ENCODE measurements around the gene PER3.
"Not testable (repeated sequence)": the region's sequence is repeated elsewhere in the genome, so short reads cannot be mapped to it uniquely, and the experiment has no call there.

Gene PER3

GRCh38 chr1:7783178-7783711, 846 bp upstream of the PER3 start:
- peak in 1 of 2 donors; percentile 18 for DNase-seq (ENCODE audit: low spot score in 2 of 2)
- Mint-ChIP-seq H3K4me1 (peaks cover 19% of the 10 kb centered on the region), H3K27ac (ENCODE audit: low read depth) (no peak overlapping the region), H3K27me3 (no peaks in the 10 kb centered on the region), H3K36me3 (ENCODE audit: insufficient read depth) (peaks cover 21% of the 10 kb centered on the region), H3K4me3 (peak overlapping the region; percentile 59), H3K9me3 (no peaks in the 10 kb centered on the region)
- no peak for ATAC-seq (replicated peaks; ENCODE audit: extremely low read depth, poor library complexity, severe bottlenecking)

GRCh38 chr1:7784492-7785071, 491 bp downstream of the PER3 start:
- Mint-ChIP-seq H3K9me3 (peaks cover 2% of the 10 kb centered on the region), H3K4me3 (peak overlapping the region; percentile 21), H3K36me3 (ENCODE audit: insufficient read depth) (peaks cover 13% of the 10 kb centered on the region), H3K27me3 (no peaks in the 10 kb centered on the region), H3K27ac (ENCODE audit: low read depth) (no peak overlapping the region), H3K4me1 (peaks cover 19% of the 10 kb centered on the region)
- ATAC-seq (replicated peaks; ENCODE audit: extremely low read depth, poor library complexity, severe bottlenecking) (no peak), DNase-seq (ENCODE audit: low spot score in 2 of 2) (no peak)

GRCh38 chr1:7785108-7785507, 1.0 kb downstream of the PER3 start:
- Mint-ChIP-seq H3K27me3 (no peaks in the 10 kb centered on the region), H3K27ac (ENCODE audit: low read depth) (no peak overlapping the region), H3K36me3 (ENCODE audit: insufficient read depth) (peaks cover 13% of the 10 kb centered on the region), H3K4me1 (peaks cover 19% of the 10 kb centered on the region), H3K4me3 (peak overlapping the region; percentile 21), H3K9me3 (peaks cover 7% of the 10 kb centered on the region)
- DNase-seq (ENCODE audit: low spot score in 2 of 2), result no peak
- no peak for ATAC-seq (replicated peaks; ENCODE audit: extremely low read depth, poor library complexity, severe bottlenecking)

GRCh38 chr1:7786795-7787194, 2.7 kb downstream of the PER3 start:
- Mint-ChIP-seq H3K27me3 (no peaks in the 10 kb centered on the region), H3K36me3 (ENCODE audit: insufficient read depth) (peaks cover 13% of the 10 kb centered on the region), H3K4me1 (peaks cover 12% of the 10 kb centered on the region), H3K9me3 (peaks cover 16% of the 10 kb centered on the region), H3K27ac (ENCODE audit: low read depth) (no peak overlapping the region), H3K4me3 (no peak overlapping the region)
- DNase-seq (ENCODE audit: low spot score in 2 of 2), result no peak
- ATAC-seq (replicated peaks; ENCODE audit: extremely low read depth, poor library complexity, severe bottlenecking), result no peak

GRCh38 chr1:7789828-7790227, 5.7 kb downstream of the PER3 start:
- Mint-ChIP-seq H3K9me3 (peaks cover 19% of the 10 kb centered on the region), H3K4me3 (no peak overlapping the region), H3K27ac (ENCODE audit: low read depth) (no peak overlapping the region), H3K36me3 (ENCODE audit: insufficient read depth) (peaks cover 3% of the 10 kb centered on the region), H3K27me3 (no peaks in the 10 kb centered on the region), H3K4me1 (no peaks in the 10 kb centered on the region)
- ATAC-seq (replicated peaks; ENCODE audit: extremely low read depth, poor library complexity, severe bottlenecking), result no peak
- DNase-seq (ENCODE audit: low spot score in 2 of 2), result no peak

GRCh38 chr1:7791027-7791426, 6.9 kb downstream of the PER3 start:
- H3K27me3 Mint-ChIP-seq; H3K4me3 Mint-ChIP-seq; ATAC-seq (replicated peaks; ENCODE audit: extremely low read depth, poor library complexity, severe bottlenecking); H3K27ac Mint-ChIP-seq (ENCODE audit: low read depth); DNase-seq (ENCODE audit: low spot score in 2 of 2); H3K4me1 Mint-ChIP-seq; H3K36me3 Mint-ChIP-seq (ENCODE audit: insufficient read depth): not testable (repeated sequence)
- peaks cover 19% of the 10 kb centered on the region for H3K9me3 Mint-ChIP-seq

GRCh38 chr1:7795406-7795805, 11.3 kb downstream of the PER3 start:
- peaks cover 3% of the 10 kb centered on the region for H3K36me3 Mint-ChIP-seq (ENCODE audit: insufficient read depth)

GRCh38 chr1:7805460-7805859, 21.4 kb downstream of the PER3 start:
- no peak overlapping the region for H3K4me3 Mint-ChIP-seq
- no peaks in the 10 kb centered on the region for H3K9me3 Mint-ChIP-seq
- H3K4me1 Mint-ChIP-seq, result no peaks in the 10 kb centered on the region
- no peak overlapping the region for H3K27ac Mint-ChIP-seq (ENCODE audit: low read depth)
- ATAC-seq (replicated peaks; ENCODE audit: extremely low read depth, poor library complexity, severe bottlenecking), result no peak
- no peaks in the 10 kb centered on the region for H3K27me3 Mint-ChIP-seq
- H3K36me3 Mint-ChIP-seq (ENCODE audit: insufficient read depth), result peaks cover 5% of the 10 kb centered on the region
- DNase-seq (ENCODE audit: low spot score in 2 of 2), result no peak

More at GRCh38 chr1:7795406-7795805, 11.3 kb downstream of the PER3 start:
- Mint-ChIP-seq H3K27me3 (no peaks in the 10 kb centered on the region), H3K4me1 (no peaks in the 10 kb centered on the region), H3K4me3 (no peak overlapping the region), H3K27ac (ENCODE audit: low read depth) (peak overlapping the region; percentile 23), H3K9me3 (peaks cover 9% of the 10 kb centered on the region)
- DNase-seq (ENCODE audit: low spot score in 2 of 2) (no peak), ATAC-seq (replicated peaks; ENCODE audit: extremely low read depth, poor library complexity, severe bottlenecking) (no peak)

GRCh38 chr1:7808253-7808844, 24.3 kb downstream of the PER3 start:
- peaks cover 5% of the 10 kb centered on the region for H3K36me3 Mint-ChIP-seq (ENCODE audit: insufficient read depth)
- ATAC-seq (replicated peaks; ENCODE audit: extremely low read depth, poor library complexity, severe bottlenecking) (no peak), DNase-seq (ENCODE audit: low spot score in 2 of 2) (no peak)
- no peak overlapping the region for H3K27ac Mint-ChIP-seq (ENCODE audit: low read depth)
- peaks cover 6% of the 10 kb centered on the region for H3K9me3 Mint-ChIP-seq
- no peak overlapping the region for H3K4me3 Mint-ChIP-seq
- no peaks in the 10 kb centered on the region for H3K27me3 Mint-ChIP-seq
- no peaks in the 10 kb centered on the region for H3K4me1 Mint-ChIP-seq

GRCh38 chr1:7809742-7810141, 25.7 kb downstream of the PER3 start:
- H3K4me3 Mint-ChIP-seq, result no peak overlapping the region
- H3K36me3 Mint-ChIP-seq (ENCODE audit: insufficient read depth), result peaks cover 5% of the 10 kb centered on the region
- ATAC-seq (replicated peaks; ENCODE audit: extremely low read depth, poor library complexity, severe bottlenecking) (no peak), DNase-seq (ENCODE audit: low spot score in 2 of 2) (no peak)
- no peak overlapping the region for H3K27ac Mint-ChIP-seq (ENCODE audit: low read depth)
- H3K9me3 Mint-ChIP-seq, result peaks cover 17% of the 10 kb centered on the region
- no peaks in the 10 kb centered on the region for H3K27me3 Mint-ChIP-seq
- no peaks in the 10 kb centered on the region for H3K4me1 Mint-ChIP-seq

GRCh38 chr1:7810395-7810794, 26.3 kb downstream of the PER3 start:
- no peak overlapping the region for H3K27ac Mint-ChIP-seq (ENCODE audit: low read depth)

GRCh38 chr1:7811476-7811875, 27.4 kb downstream of the PER3 start:
- ATAC-seq (replicated peaks; ENCODE audit: extremely low read depth, poor library complexity, severe bottlenecking) (no peak), DNase-seq (ENCODE audit: low spot score in 2 of 2) (no peak)
- no peak overlapping the region for H3K4me3 Mint-ChIP-seq
- H3K27ac Mint-ChIP-seq (ENCODE audit: low read depth), result no peak overlapping the region
- peaks cover 1% of the 10 kb centered on the region for H3K36me3 Mint-ChIP-seq (ENCODE audit: insufficient read depth)
- H3K9me3 Mint-ChIP-seq, result peaks cover 17% of the 10 kb centered on the region
- H3K4me1 Mint-ChIP-seq, result no peaks in the 10 kb centered on the region
- no peaks in the 10 kb centered on the region for H3K27me3 Mint-ChIP-seq

More at GRCh38 chr1:7810395-7810794, 26.3 kb downstream of the PER3 start:
- DNase-seq (ENCODE audit: low spot score in 2 of 2) (no peak), ATAC-seq (replicated peaks; ENCODE audit: extremely low read depth, poor library complexity, severe bottlenecking) (no peak)
- H3K9me3 Mint-ChIP-seq, result peaks cover 17% of the 10 kb centered on the region
- H3K27me3 Mint-ChIP-seq, result no peaks in the 10 kb centered on the region
- no peaks in the 10 kb centered on the region for H3K4me1 Mint-ChIP-seq
- peaks cover 3% of the 10 kb centered on the region for H3K36me3 Mint-ChIP-seq (ENCODE audit: insufficient read depth)
- H3K4me3 Mint-ChIP-seq, result no peak overlapping the region

- ATAC-seq (replicated peaks; ENCODE audit: extremely low read depth, poor library complexity, severe bottlenecking), result no peak
- Mint-ChIP-seq H3K27ac (ENCODE audit: low read depth) (no peak overlapping the region), H3K36me3 (ENCODE audit: insufficient read depth) (no peaks in the 10 kb centered on the region), H3K4me1 (no peaks in the 10 kb centered on the region), H3K9me3 (peaks cover 17% of the 10 kb centered on the region), H3K4me3 (no peak overlapping the region), H3K27me3 (no peaks in the 10 kb centered on the region)
- DNase-seq (ENCODE audit: low spot score in 2 of 2), result no peak
Observed at GRCh38 chr1:7813677-7814373, 29.7 kb downstream of the PER3 start.
